Measurements from ENCODE around the gene MCM7. TPM values are rescaled to one million over a fixed set of nuclear protein-coding genes. Genes with fewer than 3 reads are reported as not detected.

MCM7 gene
- total RNA-seq, 6 experiments from 2014 or later: 70.9 to 139 (median 124) TPM

- H3K4me3 Mint-ChIP-seq: peak overlapping the region; percentile 92
- H3K36me3 Mint-ChIP-seq (ENCODE audit: low read depth): peaks cover 31% of the 10 kb centered on the region
- no peak for TF ChIP-seq CTCF (IDR thresholded peaks at IDR 0.05)
- peak overlapping the region; percentile 90 for H3K27ac Mint-ChIP-seq
- H3K9me3 Mint-ChIP-seq: no peaks in the 10 kb centered on the region
- peaks cover 69% of the 10 kb centered on the region for H3K4me1 Mint-ChIP-seq (ENCODE audit: low read depth)
- peaks cover 2% of the 10 kb centered on the region for H3K27me3 Mint-ChIP-seq (ENCODE audit: insufficient read depth)
- DNase-seq: no peak
Observed at GRCh38 chr7:100088095-100088620, 13.0 kb downstream of the MCM7 start.

GRCh38 chr7:100087055-100087750, 14.0 kb downstream of the MCM7 start:
- DNase-seq: peak; percentile 98
- H3K9me3 Mint-ChIP-seq: no peaks in the 10 kb centered on the region
- H3K36me3 Mint-ChIP-seq (ENCODE audit: low read depth): peaks cover 21% of the 10 kb centered on the region
- peaks cover 2% of the 10 kb centered on the region for H3K27me3 Mint-ChIP-seq (ENCODE audit: insufficient read depth)
- peak overlapping the region; percentile 92 for H3K4me3 Mint-ChIP-seq
- TF ChIP-seq CTCF (IDR thresholded peaks at IDR 0.05): no peak
- peaks cover 70% of the 10 kb centered on the region for H3K4me1 Mint-ChIP-seq (ENCODE audit: low read depth)
- H3K27ac Mint-ChIP-seq: peak overlapping the region; percentile 90

- Mint-ChIP-seq H3K9me3 (no peaks in the 10 kb centered on the region), H3K27ac (peak overlapping the region; percentile 90), H3K4me1 (ENCODE audit: low read depth) (peaks cover 59% of the 10 kb centered on the region), H3K4me3 (no peak overlapping the region), H3K36me3 (ENCODE audit: low read depth) (peaks cover 11% of the 10 kb centered on the region), H3K27me3 (ENCODE audit: insufficient read depth) (peaks cover 2% of the 10 kb centered on the region)
- TF ChIP-seq CTCF (IDR thresholded peaks at IDR 0.05): no peak
- DNase-seq: no peak
Observed at GRCh38 chr7:100085515-100085914, 15.7 kb downstream of the MCM7 start.

- Mint-ChIP-seq H3K27me3 (ENCODE audit: insufficient read depth) (no peaks in the 10 kb centered on the region), H3K36me3 (ENCODE audit: low read depth) (peaks cover 22% of the 10 kb centered on the region), H3K4me3 (no peak overlapping the region; the same call in 1 of the 2 replicates), H3K4me1 (ENCODE audit: low read depth) (peaks cover 59% of the 10 kb centered on the region), H3K9me3 (no peaks in the 10 kb centered on the region), H3K27ac (peak overlapping the region; percentile 47)
- no peak for TF ChIP-seq CTCF (IDR thresholded peaks at IDR 0.05)
- no peak for DNase-seq
Observed at GRCh38 chr7:100082978-100083377, 18.2 kb downstream of the MCM7 start.

- DNase-seq: peak; percentile 99
- Mint-ChIP-seq H3K36me3 (ENCODE audit: low read depth) (peaks cover 28% of the 10 kb centered on the region), H3K4me3 (peak within 1 kb of the TSS; percentile 97), H3K27me3 (ENCODE audit: insufficient read depth) (no peaks in the 10 kb centered on the region), H3K27ac (peak within 1 kb of the TSS; percentile 87), H3K4me1 (ENCODE audit: low read depth) (peaks cover 45% of the 10 kb centered on the region), H3K9me3 (no peaks in the 10 kb centered on the region)
- peak; percentile 98 for TF ChIP-seq CTCF (IDR thresholded peaks at IDR 0.05)
Observed at GRCh38 chr7:100081535-100082102, 19.6 kb downstream of the MCM7 start, which contains the start of gene ZNF3. Gene ZNF3 (minus strand): TSS chr7:100081723. CDS start chr7:100077357, 4,366 bp downstream.
